Keratinocyte (primary cell): ENCODE data around the gene UGT1A8. TPM values are rescaled to one million over a fixed set of nuclear protein-coding genes. Genes with fewer than 3 reads are reported as not detected.
A peak's percentile ranks its signal among the peaks of the same experiment; 100 is the strongest.

Experiments
- DNase-seq: peaks from one replicate; pipeline ENCODE4 v3.0.0-alpha.2; 2011; ENCODE audit warnings: low read depth, missing footprints, low spot score
- FAIRE-seq: peaks from 2 replicates; lab custom pipeline; 2011; peaks lifted over from hg19 to GRCh38; lab: Jason Lieb, UNC
- H2AFZ ChIP-seq: 2 replicates; pipeline ENCODE4 v1.6.0; 2012; ENCODE audit warnings: low read length, control low read depth, inconsistent platforms; ENCODE audit not compliant: control insufficient read depth
- H3K27ac ChIP-seq: 2 replicates; pipeline ENCODE4 v1.5.1; 2011; ENCODE audit warnings: low read length; ENCODE audit not compliant: control insufficient read depth, insufficient read depth
- H3K27me3 ChIP-seq: 3 replicates; pipeline ENCODE4 v1.6.0; 2011; ENCODE audit warnings: low read length; ENCODE audit not compliant: control insufficient read depth, insufficient read depth; ENCODE audit errors: extremely low read depth
- H3K36me3 ChIP-seq, 2 experiments: 2 replicates in 1 of 2; 3 replicates in 1 of 2; pipeline ENCODE4 v1.5.1; 2011; ENCODE audit warnings: low read length in 2 of 2, mild to moderate bottlenecking in 1 of 2; ENCODE audit not compliant: control insufficient read depth in 2 of 2, insufficient read depth in 2 of 2; ENCODE audit errors: extremely low read depth in 1 of 2
- H3K4me1 ChIP-seq: 3 replicates; pipeline ENCODE4 v1.5.1; 2011; ENCODE audit warnings: low read length; ENCODE audit not compliant: control insufficient read depth, insufficient read depth; ENCODE audit errors: extremely low read depth
- H3K4me2 ChIP-seq: 3 replicates; pipeline ENCODE4 v1.6.0; 2011; ENCODE audit warnings: low read depth, low read length; ENCODE audit not compliant: control insufficient read depth, insufficient read depth; ENCODE audit errors: extremely low read depth
- H3K4me3 ChIP-seq, 3 experiments: fragments of 200-600 bp in 1 of 3; sonication (generic) in 1 of 3; 2 replicates in 2 of 3; 3 replicates in 1 of 3; pipeline ENCODE4 v1.5.1; 2011 to 2016; ENCODE audit warnings: low read length in 3 of 3, mild to moderate bottlenecking in 3 of 3, control low read depth in 2 of 3, inconsistent platforms in 1 of 3, low read depth in 1 of 3, mixed read lengths in 1 of 3, mixed run types in 1 of 3, moderate library complexity in 1 of 3; ENCODE audit not compliant: control insufficient read depth in 2 of 3, insufficient read depth in 2 of 3; ENCODE audit errors: extremely low read depth in 1 of 3
- H3K79me2 ChIP-seq: 2 replicates; pipeline ENCODE4 v1.6.0; 2012; ENCODE audit warnings: low read length; ENCODE audit not compliant: control insufficient read depth, insufficient read depth
- H3K9ac ChIP-seq: 3 replicates; pipeline ENCODE4 v1.6.0; 2011; ENCODE audit warnings: low read length; ENCODE audit not compliant: control insufficient read depth, insufficient read depth; ENCODE audit errors: extremely low read depth
- H3K9me1 ChIP-seq: 3 replicates; pipeline ENCODE4 v1.6.0; 2011; ENCODE audit warnings: low read length; ENCODE audit not compliant: control insufficient read depth, insufficient read depth; ENCODE audit errors: extremely low read depth
- H3K9me3 ChIP-seq: 2 replicates; pipeline ENCODE4 v1.5.1; 2012; ENCODE audit warnings: low read depth, low read length; ENCODE audit not compliant: control insufficient read depth
- H4K20me1 ChIP-seq: 3 replicates; pipeline ENCODE4 v1.6.0; 2011; ENCODE audit warnings: low read length; ENCODE audit not compliant: control insufficient read depth, insufficient read depth; ENCODE audit errors: extremely low read depth
- EZH2 ChIP-seq: IDR thresholded peaks from one replicate; pipeline ENCODE4 v1.6.1; 2012; ENCODE audit warnings: inconsistent platforms, mild to moderate bottlenecking, low read length, moderate library complexity
- dilution Hi-C: fragments of 300-500 bp; cut with MboI; formaldehyde crosslinking; loops from one replicate; pipeline ENCODE4 v1.7.0; 2020; ENCODE audit warnings: low sequenced_read_pairs; ENCODE audit not compliant: extremely low pct_ligation_motif_present
- polyA plus RNA-seq, 5 experiments: library from polyadenylated mRNA; depleted of rRNA in 3 of 5; stranded (reverse) in 3 of 5; stranded (forward) in 1 of 5; unstranded in 1 of 5; fragments of >200 nt; gene quantifications; 1 replicate in 1 of 5; 2 replicates in 3 of 5; 3 replicates in 1 of 5; pipeline versions ENCODE4 v1.2.1 to v1.2.3, GENCODE V29; 2011 to 2012; ENCODE audit warnings: missing spikeins in 2 of 5, low read depth in 1 of 5, low replicate concordance in 1 of 5
- TF ChIP-seq, protein P1 (sequence below), 3 experiments: IDR thresholded peaks in 1 of 3; conservative IDR thresholded peaks in 1 of 3; optimal IDR thresholded peaks in 1 of 3; 2 replicates in 2 of 3; 3 replicates in 1 of 3; pipeline versions ENCODE3 to v1.5.1; 2011; ENCODE audit warnings: low read length in 3 of 3, mild to moderate bottlenecking in 3 of 3, moderate library complexity in 2 of 3, control low read depth in 1 of 3, inconsistent platforms in 1 of 3; ENCODE audit not compliant: insufficient read depth in 2 of 3; ENCODE audit errors: extremely low read depth in 1 of 3

UGT1A8 gene
- polyA plus RNA-seq, 1 donor (not counting 4 experiments of a cell fraction or from before 2014, with no cell fraction given), result 0.64 TPM

DNA sequence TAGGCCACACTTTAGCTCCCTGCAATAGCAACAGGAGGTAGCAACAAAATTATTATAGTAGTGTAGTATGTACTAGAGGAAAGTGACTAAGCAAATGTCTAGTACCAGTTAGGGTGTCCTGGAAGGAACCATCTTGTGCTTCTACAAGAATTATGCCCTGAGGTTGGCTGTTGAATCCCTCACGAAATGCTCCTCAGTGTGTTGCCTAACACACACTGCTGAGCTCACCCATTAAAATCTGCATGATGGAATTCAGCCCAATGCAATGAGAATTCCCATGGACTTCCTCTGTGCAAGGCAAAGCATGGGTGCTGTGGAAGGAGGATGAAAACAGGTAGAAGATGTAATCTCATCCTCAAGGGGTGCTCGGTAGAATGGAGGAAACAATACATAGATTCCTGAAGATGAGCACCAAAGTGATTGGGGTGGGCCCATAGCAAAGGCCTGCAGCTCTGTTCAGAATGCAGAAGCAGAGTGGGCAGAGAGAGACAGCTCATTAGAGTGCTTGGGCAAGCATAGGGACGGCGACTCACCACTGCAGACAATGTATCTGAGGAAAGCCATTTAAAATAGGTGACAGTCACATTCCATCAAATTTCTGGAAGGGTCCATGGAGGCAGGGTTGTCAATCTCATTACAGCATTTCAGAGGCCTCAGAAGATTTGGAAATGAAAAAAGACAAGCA lies 63.1 kb downstream of the UGT1A8 start:
- Histone ChIP-seq H3K4me1 (no peaks in the 10 kb centered on the region), H3K27me3 (no peaks in the 10 kb centered on the region), H4K20me1 (no peaks in the 10 kb centered on the region), H3K9me1 (no peaks in the 10 kb centered on the region), H2AFZ (no peak overlapping the region), H3K9me3 (no peaks in the 10 kb centered on the region), H3K4me2 (no peak overlapping the region), H3K9ac (no peak overlapping the region), H3K27ac (no peak overlapping the region), H3K4me3 (no peak overlapping the region), H3K79me2 (no peaks in the 10 kb centered on the region), H3K36me3 (no peaks in the 10 kb centered on the region)
- no peak for TF ChIP-seq EZH2
- TF ChIP-seq, protein P1, sequence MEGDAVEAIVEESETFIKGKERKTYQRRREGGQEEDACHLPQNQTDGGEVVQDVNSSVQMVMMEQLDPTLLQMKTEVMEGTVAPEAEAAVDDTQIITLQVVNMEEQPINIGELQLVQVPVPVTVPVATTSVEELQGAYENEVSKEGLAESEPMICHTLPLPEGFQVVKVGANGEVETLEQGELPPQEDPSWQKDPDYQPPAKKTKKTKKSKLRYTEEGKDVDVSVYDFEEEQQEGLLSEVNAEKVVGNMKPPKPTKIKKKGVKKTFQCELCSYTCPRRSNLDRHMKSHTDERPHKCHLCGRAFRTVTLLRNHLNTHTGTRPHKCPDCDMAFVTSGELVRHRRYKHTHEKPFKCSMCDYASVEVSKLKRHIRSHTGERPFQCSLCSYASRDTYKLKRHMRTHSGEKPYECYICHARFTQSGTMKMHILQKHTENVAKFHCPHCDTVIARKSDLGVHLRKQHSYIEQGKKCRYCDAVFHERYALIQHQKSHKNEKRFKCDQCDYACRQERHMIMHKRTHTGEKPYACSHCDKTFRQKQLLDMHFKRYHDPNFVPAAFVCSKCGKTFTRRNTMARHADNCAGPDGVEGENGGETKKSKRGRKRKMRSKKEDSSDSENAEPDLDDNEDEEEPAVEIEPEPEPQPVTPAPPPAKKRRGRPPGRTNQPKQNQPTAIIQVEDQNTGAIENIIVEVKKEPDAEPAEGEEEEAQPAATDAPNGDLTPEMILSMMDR (optimal IDR thresholded peaks at IDR 0.05 in 1 of 3, IDR thresholded peaks at IDR 0.05 in 1 of 3, conservative IDR thresholded peaks at IDR 0.05 in 1 of 3; ENCODE audit: extremely low read depth in 1 of 3, insufficient read depth in 2 of 3, low read length in 3 of 3), result no peak
- DNase-seq (no peak), FAIRE-seq (peak; percentile 13)
- dilution Hi-C loops, result no loop called here

DNA sequence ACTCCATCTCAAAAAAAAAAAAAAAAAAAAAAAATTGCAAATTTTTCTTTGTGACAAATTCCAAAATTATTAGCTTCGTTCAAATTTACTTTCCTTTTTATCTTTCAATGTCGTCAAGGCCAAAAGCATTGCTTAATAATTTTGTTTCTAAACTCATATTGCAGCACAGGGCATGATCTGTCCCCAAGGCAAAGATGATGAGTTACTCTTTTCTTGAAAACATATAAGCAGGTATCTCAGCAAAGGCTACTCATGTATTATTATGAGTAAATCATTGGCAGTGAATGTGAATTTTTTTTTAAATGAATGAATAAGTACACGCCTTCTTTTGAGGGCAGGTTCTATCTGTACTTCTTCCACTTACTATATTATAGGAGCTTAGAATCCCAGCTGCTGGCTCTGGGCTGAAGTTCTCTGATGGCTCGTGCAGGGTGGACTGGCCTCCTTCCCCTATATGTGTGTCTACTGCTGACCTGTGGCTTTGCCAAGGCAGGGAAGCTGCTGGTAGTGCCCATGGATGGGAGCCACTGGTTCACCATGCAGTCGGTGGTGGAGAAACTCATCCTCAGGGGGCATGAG lies 64.2 kb downstream of the UGT1A8 start, which contains the start of gene UGT1A7:
UGT1A7 (plus strand) TSS at position 381 of the 579 bp plus-strand sequence; CDS start at position 418, 37 bp downstream.
- H3K9ac ChIP-seq, result no peak within 1 kb of the TSS
- H3K27me3 ChIP-seq, result no peaks in the 10 kb centered on the region
- FAIRE-seq, result no peak
- no peak within 1 kb of the TSS for H2AFZ ChIP-seq
- TF ChIP-seq EZH2, result no peak
- TF ChIP-seq, protein P1 (optimal IDR thresholded peaks at IDR 0.05 in 1 of 3, IDR thresholded peaks at IDR 0.05 in 1 of 3, conservative IDR thresholded peaks at IDR 0.05 in 1 of 3; ENCODE audit: extremely low read depth in 1 of 3, insufficient read depth in 2 of 3, low read length in 3 of 3), result no peak
- H3K4me1 ChIP-seq, result no peaks in the 10 kb centered on the region
- no peak within 1 kb of the TSS for H3K4me2 ChIP-seq
- H3K4me3 ChIP-seq, result no peak within 1 kb of the TSS
- no peaks in the 10 kb centered on the region for H3K79me2 ChIP-seq
- no peak within 1 kb of the TSS for H3K27ac ChIP-seq
- DNase-seq, result no peak
- dilution Hi-C loops, result no loop called here
- H3K9me3 ChIP-seq, result no peaks in the 10 kb centered on the region
- no peaks in the 10 kb centered on the region for H4K20me1 ChIP-seq
- H3K9me1 ChIP-seq, result no peaks in the 10 kb centered on the region
- no peaks in the 10 kb centered on the region for H3K36me3 ChIP-seq
